ENCODE data around the gene TUBD1. TPM values are rescaled to one million over a fixed set of nuclear protein-coding genes. Genes with fewer than 3 reads are reported as not detected.
A peak's percentile ranks its signal among the peaks of the same experiment; 100 is the strongest.
"Not testable (repeated sequence)": the region's sequence is repeated elsewhere in the genome, so short reads cannot be mapped to it uniquely, and the experiment has no call there.

Gene TUBD1
- total RNA-seq, 4 donors from 2014 or later: 4.2 to 18.9 (median 9.1) TPM

DNA sequence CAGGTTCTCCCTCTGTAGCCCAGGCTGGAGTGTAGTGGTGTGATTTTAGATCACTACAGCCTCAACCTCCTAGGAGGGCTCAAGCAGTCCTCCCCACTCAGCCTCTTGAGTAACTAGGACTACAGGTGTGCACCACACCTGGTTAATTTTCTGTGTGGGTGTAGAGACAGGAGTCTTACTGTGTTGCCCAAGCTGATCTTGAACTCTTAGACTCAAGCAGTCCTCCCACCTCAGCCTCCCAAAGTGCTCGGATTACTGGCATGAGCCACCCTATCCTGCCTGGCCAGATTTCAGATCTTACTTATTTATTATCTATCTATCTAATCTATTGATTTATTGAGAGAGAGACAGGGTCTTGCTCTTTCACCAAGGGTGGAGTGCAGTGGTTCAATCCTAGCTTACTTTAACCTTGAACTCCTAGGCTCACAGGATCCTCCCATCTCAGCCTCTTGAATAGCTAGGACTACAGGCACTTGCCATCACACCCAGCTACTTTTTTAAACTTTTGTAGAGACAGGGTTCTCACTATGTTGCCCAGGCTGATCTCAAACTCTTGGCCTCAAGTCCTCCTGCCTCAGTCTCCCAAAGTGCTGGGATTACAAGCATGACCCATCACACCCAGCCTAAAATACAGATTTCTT lies 61.8 kb downstream of the TUBD1 start:
- H3K9me3 ChIP-seq: no peaks in the 10 kb centered on the region
- peaks cover 47% of the 10 kb centered on the region for H3K4me1 ChIP-seq
- no peaks in the 10 kb centered on the region for H3K27me3 ChIP-seq
- 63% methylated on average over 1 of the region's 1 CpG for WGBS
- no peak for DNase-seq (ENCODE audit: low spot score in 2 of 2)
- H3K36me3 ChIP-seq: no peaks in the 10 kb centered on the region
- TF ChIP-seq, protein P1, sequence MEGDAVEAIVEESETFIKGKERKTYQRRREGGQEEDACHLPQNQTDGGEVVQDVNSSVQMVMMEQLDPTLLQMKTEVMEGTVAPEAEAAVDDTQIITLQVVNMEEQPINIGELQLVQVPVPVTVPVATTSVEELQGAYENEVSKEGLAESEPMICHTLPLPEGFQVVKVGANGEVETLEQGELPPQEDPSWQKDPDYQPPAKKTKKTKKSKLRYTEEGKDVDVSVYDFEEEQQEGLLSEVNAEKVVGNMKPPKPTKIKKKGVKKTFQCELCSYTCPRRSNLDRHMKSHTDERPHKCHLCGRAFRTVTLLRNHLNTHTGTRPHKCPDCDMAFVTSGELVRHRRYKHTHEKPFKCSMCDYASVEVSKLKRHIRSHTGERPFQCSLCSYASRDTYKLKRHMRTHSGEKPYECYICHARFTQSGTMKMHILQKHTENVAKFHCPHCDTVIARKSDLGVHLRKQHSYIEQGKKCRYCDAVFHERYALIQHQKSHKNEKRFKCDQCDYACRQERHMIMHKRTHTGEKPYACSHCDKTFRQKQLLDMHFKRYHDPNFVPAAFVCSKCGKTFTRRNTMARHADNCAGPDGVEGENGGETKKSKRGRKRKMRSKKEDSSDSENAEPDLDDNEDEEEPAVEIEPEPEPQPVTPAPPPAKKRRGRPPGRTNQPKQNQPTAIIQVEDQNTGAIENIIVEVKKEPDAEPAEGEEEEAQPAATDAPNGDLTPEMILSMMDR (IDR thresholded peaks at IDR 0.05): no peak
- TF ChIP-seq EP300 (IDR thresholded peaks at IDR 0.05): no peak
- TF ChIP-seq POLR2AphosphoS5 (IDR thresholded peaks at IDR 0.05): no peak
- TF ChIP-seq POLR2A (IDR thresholded peaks at IDR 0.05): no peak
- no peak overlapping the region for H3K4me3 ChIP-seq
- H3K27ac ChIP-seq: no peak overlapping the region

- no peak overlapping the region for H3K4me3 ChIP-seq
- no peaks in the 10 kb centered on the region for H3K36me3 ChIP-seq
- TF ChIP-seq EP300 (IDR thresholded peaks at IDR 0.05): no peak
- TF ChIP-seq POLR2AphosphoS5 (IDR thresholded peaks at IDR 0.05): no peak
- no peak for TF ChIP-seq POLR2A (IDR thresholded peaks at IDR 0.05)
- TF ChIP-seq, protein P1 (IDR thresholded peaks at IDR 0.05): no peak
- H3K9me3 ChIP-seq: no peaks in the 10 kb centered on the region
- WGBS: 63% methylated on average over 3 of the region's 3 CpGs
- H3K27ac ChIP-seq: peak overlapping the region; percentile 73
- no peaks in the 10 kb centered on the region for H3K27me3 ChIP-seq
- DNase-seq (ENCODE audit: low spot score in 2 of 2): no peak
- peaks cover 54% of the 10 kb centered on the region for H3K4me1 ChIP-seq
Observed at GRCh38 chr17:59830007-59830630, 62.6 kb downstream of the TUBD1 start.

DNA sequence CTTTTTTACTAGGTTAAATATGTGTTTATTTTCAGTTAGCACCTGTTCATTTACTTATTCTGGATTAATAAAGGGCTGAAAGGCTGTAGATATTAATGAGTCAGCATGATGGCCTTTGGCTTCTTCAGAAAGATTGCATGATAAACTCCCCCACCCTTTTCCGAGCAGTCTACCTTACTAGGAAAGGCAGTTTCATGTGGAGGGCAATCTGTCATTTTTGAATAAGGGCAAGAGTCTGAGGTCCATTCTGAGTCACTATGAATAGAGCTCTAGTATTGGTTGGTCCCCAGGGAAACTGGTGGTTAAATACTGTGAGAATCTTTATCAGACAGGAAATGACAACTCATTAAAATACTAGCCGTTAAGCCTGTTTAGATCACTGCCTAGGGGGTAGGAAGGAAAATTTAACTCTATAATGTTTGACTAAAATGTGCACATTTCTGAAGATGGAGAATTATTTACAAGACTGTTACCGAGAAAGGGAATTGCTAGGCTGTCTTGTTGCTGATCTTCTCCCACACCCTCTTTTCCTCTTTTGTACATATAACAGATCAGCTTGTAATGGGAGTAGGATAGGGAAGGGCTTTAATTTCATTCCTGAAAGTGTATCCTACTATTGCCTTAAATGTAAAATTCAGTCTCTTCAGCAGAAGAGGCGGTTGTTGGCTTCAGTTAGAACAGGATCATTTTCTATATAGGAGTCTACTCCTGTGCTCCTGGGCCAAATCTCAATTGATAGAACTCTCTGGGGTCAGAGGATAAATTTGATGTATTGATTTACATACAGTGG lies 63.3 kb downstream of the TUBD1 start:
- H3K36me3 ChIP-seq: no peaks in the 10 kb centered on the region
- no peaks in the 10 kb centered on the region for H3K9me3 ChIP-seq
- WGBS: 4% methylated on average over 4 of the region's 4 CpGs
- DNase-seq (ENCODE audit: low spot score in 2 of 2): no peak
- peak overlapping the region; percentile 73 for H3K27ac ChIP-seq
- H3K27me3 ChIP-seq: no peaks in the 10 kb centered on the region
- H3K4me3 ChIP-seq: no peak overlapping the region
- peaks cover 54% of the 10 kb centered on the region for H3K4me1 ChIP-seq
- TF ChIP-seq, protein P1 (IDR thresholded peaks at IDR 0.05): no peak
- no peak for TF ChIP-seq POLR2A (IDR thresholded peaks at IDR 0.05)
- peak in 1 of 3 donors; percentile 21 for TF ChIP-seq POLR2AphosphoS5 (IDR thresholded peaks at IDR 0.05)

DNA sequence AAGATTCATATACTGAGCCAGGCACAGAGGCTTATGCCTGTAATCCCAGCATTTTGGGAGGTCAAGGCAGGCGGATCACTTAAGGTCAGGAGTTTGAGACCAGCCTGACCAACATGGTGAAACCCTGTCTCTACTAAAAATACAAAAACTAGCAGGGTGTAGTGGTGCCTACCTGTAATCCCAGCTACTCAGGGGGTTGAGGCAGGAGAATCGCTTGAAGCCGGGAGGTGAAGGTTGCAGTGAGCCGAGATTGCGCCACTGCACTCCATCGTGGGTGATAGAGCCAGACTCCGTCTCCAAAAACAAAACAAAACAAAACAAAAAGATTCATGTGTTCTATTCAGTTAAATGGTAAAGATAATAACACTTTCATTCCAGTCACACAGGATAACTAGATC lies 63.9 kb downstream of the TUBD1 start:
- H3K27me3 ChIP-seq; H3K36me3 ChIP-seq; DNase-seq (ENCODE audit: low spot score in 2 of 2); H3K9me3 ChIP-seq; H3K4me3 ChIP-seq: not testable (repeated sequence)
- peaks cover 54% of the 10 kb centered on the region for H3K4me1 ChIP-seq
- 42% methylated on average over 7 of the region's 7 CpGs for WGBS
- peak overlapping the region; percentile 73 for H3K27ac ChIP-seq

- Histone ChIP-seq H3K4me1 (peaks cover 54% of the 10 kb centered on the region), H3K36me3 (no peaks in the 10 kb centered on the region), H3K9me3 (no peaks in the 10 kb centered on the region), H3K4me3 (no peak overlapping the region), H3K27ac (peak overlapping the region; percentile 73), H3K27me3 (no peaks in the 10 kb centered on the region)
- WGBS: 63% methylated on average over 2 of the region's 2 CpGs
- no peak for TF ChIP-seq EP300 (IDR thresholded peaks at IDR 0.05)
- TF ChIP-seq POLR2A (IDR thresholded peaks at IDR 0.05): no peak
- TF ChIP-seq, protein P1 (IDR thresholded peaks at IDR 0.05): no peak
- no peak for TF ChIP-seq POLR2AphosphoS5 (IDR thresholded peaks at IDR 0.05)
- no peak for DNase-seq (ENCODE audit: low spot score in 2 of 2)
Observed at GRCh38 chr17:59828478-59828760, 64.3 kb downstream of the TUBD1 start.

Data from suprapubic skin (tissue), 4 donors.